K562 (cell line): Measurements from ENCODE around the gene KDM5A. TPM values are rescaled to one million over a fixed set of nuclear protein-coding genes. Genes with fewer than 3 reads are reported as not detected.

Source experiments
- EWSR1 ChIP-seq: fragments of 450-650 bp; IDR thresholded peaks from 2 replicates; pipeline ENCODE4 v1.6.1; 2018; ENCODE audit warnings: borderline replicate concordance, mild to moderate bottlenecking, low read depth, moderate library complexity; ENCODE audit not compliant: partially characterized antibody
- FOXJ2 ChIP-seq: fragments of 200-800 bp; sonication (Bioruptor generic); IDR thresholded peaks from 2 replicates; pipeline ENCODE4 v1.6.1; 2016; ENCODE audit warnings: missing genetic modification characterization, missing compliant biosample characterization
- FOXK1 ChIP-seq: sonication (generic); formaldehyde crosslinking; IDR thresholded peaks from 2 replicates; pipeline ENCODE4 v1.8.0; 2022; ENCODE audit warnings: missing genetic modification reagents, mild to moderate bottlenecking, borderline replicate concordance
- KAT7 ChIP-seq: sonication (generic); formaldehyde crosslinking; IDR thresholded peaks from 2 replicates; pipeline ENCODE4 v1.8.0; 2022; ENCODE audit warnings: missing genetic modification reagents, mild to moderate bottlenecking, borderline replicate concordance
- MAFG ChIP-seq: fragments of 450-650 bp; conservative IDR thresholded peaks from 2 replicates; pipeline ENCODE4 v1.6.1; 2016; ENCODE audit warnings: missing genetic modification characterization, missing compliant biosample characterization
- NCOA1 ChIP-seq: fragments of 450-650 bp; IDR thresholded peaks from 2 replicates; pipeline ENCODE4 v1.6.1; 2016; ENCODE audit warnings: low read depth
- NR2C1 ChIP-seq, 2 experiments: fragments of 450-650 bp; IDR thresholded peaks; 2 replicates each; pipeline ENCODE4 v1.6.1; 2017; ENCODE audit warnings: mild to moderate bottlenecking in 2 of 2, antibody characterized with exemption in 1 of 2, inconsistent platforms in 1 of 2, missing compliant biosample characterization in 1 of 2, missing genetic modification characterization in 1 of 2
- RBBP5 ChIP-seq: fragments of 200-600 bp; sonication (generic); IDR thresholded peaks from 2 replicates; pipeline ENCODE4 v1.6.1; 2012; ENCODE audit warnings: borderline replicate concordance, mild to moderate bottlenecking, low read length, control low read depth, inconsistent platforms; ENCODE audit not compliant: insufficient read depth, poor library complexity, severe bottlenecking
- RBM25 ChIP-seq: fragments of 200-400 bp; formaldehyde crosslinking; IDR thresholded peaks from 2 replicates; pipeline ENCODE4 v1.6.1; 2018; ENCODE audit warnings: low read length, low read depth, moderate library complexity; ENCODE audit not compliant: severe bottlenecking
- SOX6 ChIP-seq: fragments of 450-650 bp; IDR thresholded peaks from 2 replicates; pipeline ENCODE4 v1.6.1; 2014; ENCODE audit warnings: mild to moderate bottlenecking
- TRIM24 ChIP-seq, 2 experiments: fragments of 450-650 bp; IDR thresholded peaks; 2 replicates each; pipeline ENCODE4 v1.6.1; 2016
- XRCC3 ChIP-seq: fragments of 450-650 bp; IDR thresholded peaks from 2 replicates; pipeline ENCODE4 v1.6.1; 2017; ENCODE audit warnings: mild to moderate bottlenecking, moderate library complexity
- ZNF436 ChIP-seq: fragments of 250-450, 450-650 bp; sonication (Bioruptor Pico); formaldehyde crosslinking; IDR thresholded peaks from 2 replicates; pipeline ENCODE4 v1.7.0; 2020; ENCODE audit warnings: mild to moderate bottlenecking
- ZNF79 ChIP-seq: fragments of 250-450 bp; sonication (Bioruptor Pico); IDR thresholded peaks from 2 replicates; pipeline ENCODE4 v1.4.0; 2020; ENCODE audit warnings: low read depth, mild to moderate bottlenecking, moderate library complexity
- polyA plus RNA-seq, 8 experiments: library from polyadenylated mRNA; depleted of rRNA in 4 of 8; stranded (reverse) in 5 of 8; unstranded in 3 of 8; fragments of >200 nt; fragmentation: Nextera tagmentation in 2 of 8; fragmentation: Illumina TruSeq in 1 of 8; extraction: Ambion mirVana in 2 of 8; extraction: Trizol in 1 of 8; gene quantifications; 2 replicates each; pipeline versions ENCODE4 v1.2.1 to v1.2.3, GENCODE V29; 2011 to 2014; ENCODE audit warnings: inconsistent platforms in 1 of 8, missing spikeins in 1 of 8
- total RNA-seq, 7 experiments: library from RNA; depleted of rRNA in 6 of 7; stranded (reverse); fragments of >200 nt in 6 of 7; fragmentation: Illumina TruSeq in 2 of 7; extraction: Trizol in 2 of 7; gene quantifications; 2 replicates each; pipeline versions ENCODE4 v1.2.1 to v1.2.3, GENCODE V29; 2011 to 2021; ENCODE audit warnings: low replicate concordance in 1 of 7
- TF ChIP-seq, protein P1 (sequence below), 2 experiments: fragments of 200-800 bp in 1 of 2; sonication (Bioruptor generic) in 1 of 2; sonication (generic) in 1 of 2; formaldehyde crosslinking in 1 of 2; IDR thresholded peaks in 1 of 2; conservative IDR thresholded peaks in 1 of 2; 2 replicates each; pipeline versions ENCODE4 v1.5.0 to v1.6.1; 2016 to 2020; ENCODE audit warnings: missing compliant biosample characterization in 1 of 2, missing genetic modification characterization in 1 of 2, missing genetic modification reagents in 1 of 2
- TF ChIP-seq, protein P2 (sequence below): sonication (generic); formaldehyde crosslinking; IDR thresholded peaks from 2 replicates; pipeline ENCODE4 v1.9.0; 2022; ENCODE audit warnings: mild to moderate bottlenecking, missing genetic modification reagents
- TF ChIP-seq, protein P3 (sequence below), 2 experiments: IDR thresholded peaks; 2 replicates each; pipeline ENCODE4 v1.6.1; 2012; ENCODE audit warnings: improper control_type of control experiment in 2 of 2, low read depth in 2 of 2, low read length in 2 of 2, borderline replicate concordance in 1 of 2
- TF ChIP-seq, protein P4 (sequence below): IDR thresholded peaks from 2 replicates; pipeline ENCODE4 v1.6.1; 2011; ENCODE audit warnings: borderline replicate concordance, low read depth, mild to moderate bottlenecking, moderate library complexity, low read length; ENCODE audit not compliant: insufficient read depth, poor library complexity, severe bottlenecking

Gene KDM5A
- total and polyA plus RNA-seq, 9 of the 15 experiments (the other 6 are each of a cell fraction or from before 2014, with no cell fraction given): 5.5 to 35.1 (median 13.1) TPM

DNA sequence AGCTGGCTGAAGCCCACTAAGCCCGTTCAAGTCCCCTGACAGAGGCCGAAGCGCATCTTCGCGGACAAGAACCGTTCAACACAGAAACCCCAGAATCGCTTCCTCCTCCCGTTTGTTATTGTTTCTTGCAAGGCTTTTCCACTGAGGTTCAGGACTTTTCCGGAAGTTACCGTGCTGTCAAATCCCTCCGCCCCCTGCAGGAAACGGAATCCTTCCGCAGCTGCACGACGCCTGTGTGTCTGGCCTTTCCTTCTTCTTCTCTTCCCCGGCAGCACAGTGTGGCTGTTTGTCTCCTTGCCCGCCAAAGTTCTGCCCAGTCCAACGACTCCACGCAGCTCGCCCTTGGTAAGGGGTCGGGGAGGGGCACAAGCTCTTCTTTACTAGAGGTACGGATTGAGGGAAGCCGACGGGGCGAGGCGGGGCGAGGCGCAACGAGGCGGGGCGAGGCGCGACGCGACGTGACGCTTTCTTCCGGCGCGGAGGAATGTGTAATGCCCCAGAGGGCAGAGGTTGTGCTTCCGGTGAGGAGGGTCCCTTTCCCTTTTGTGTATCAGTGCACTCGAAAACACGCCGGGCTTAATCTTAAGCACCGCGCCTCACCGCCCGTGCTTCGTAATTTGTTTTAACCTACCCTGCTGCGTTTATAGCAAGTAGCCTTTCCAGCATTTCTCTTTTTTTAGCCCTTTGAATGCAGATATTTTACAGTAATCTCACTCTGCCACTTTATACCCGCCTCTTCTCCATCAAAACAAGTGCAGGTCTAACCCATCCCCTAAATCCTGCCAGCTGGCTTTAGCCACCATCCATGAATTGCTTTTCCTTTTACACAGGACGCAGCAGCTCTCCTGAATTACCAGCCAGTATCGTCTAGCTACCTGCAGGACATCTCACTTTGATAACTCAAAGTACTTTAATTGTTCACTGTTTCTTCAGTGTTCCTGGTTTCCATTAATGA lies at the start of gene KDM5A (continued):
- TF ChIP-seq, protein P1, sequence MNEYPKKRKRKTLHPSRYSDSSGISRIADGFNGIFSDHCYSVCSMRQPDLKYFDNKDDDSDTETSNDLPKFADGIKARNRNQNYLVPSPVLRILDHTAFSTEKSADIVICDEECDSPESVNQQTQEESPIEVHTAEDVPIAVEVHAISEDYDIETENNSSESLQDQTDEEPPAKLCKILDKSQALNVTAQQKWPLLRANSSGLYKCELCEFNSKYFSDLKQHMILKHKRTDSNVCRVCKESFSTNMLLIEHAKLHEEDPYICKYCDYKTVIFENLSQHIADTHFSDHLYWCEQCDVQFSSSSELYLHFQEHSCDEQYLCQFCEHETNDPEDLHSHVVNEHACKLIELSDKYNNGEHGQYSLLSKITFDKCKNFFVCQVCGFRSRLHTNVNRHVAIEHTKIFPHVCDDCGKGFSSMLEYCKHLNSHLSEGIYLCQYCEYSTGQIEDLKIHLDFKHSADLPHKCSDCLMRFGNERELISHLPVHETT (CRISPR knock-in tag; conservative IDR thresholded peaks at IDR 0.05 in 1 of 2, IDR thresholded peaks at IDR 0.05 in 1 of 2): peak in 1 of 2 experiments; percentile 65; a peak in 2 of 4 replicates
- no peak for TF ChIP-seq MAFG
- TF ChIP-seq, protein P2, sequence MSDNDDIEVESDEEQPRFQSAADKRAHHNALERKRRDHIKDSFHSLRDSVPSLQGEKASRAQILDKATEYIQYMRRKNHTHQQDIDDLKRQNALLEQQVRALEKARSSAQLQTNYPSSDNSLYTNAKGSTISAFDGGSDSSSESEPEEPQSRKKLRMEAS (CRISPR knock-in tag): peak; percentile 42; the same call in 1 of the 2 replicates
- TF ChIP-seq FOXK1 (CRISPR knock-in tag): no peak
- TF ChIP-seq, protein P3, sequence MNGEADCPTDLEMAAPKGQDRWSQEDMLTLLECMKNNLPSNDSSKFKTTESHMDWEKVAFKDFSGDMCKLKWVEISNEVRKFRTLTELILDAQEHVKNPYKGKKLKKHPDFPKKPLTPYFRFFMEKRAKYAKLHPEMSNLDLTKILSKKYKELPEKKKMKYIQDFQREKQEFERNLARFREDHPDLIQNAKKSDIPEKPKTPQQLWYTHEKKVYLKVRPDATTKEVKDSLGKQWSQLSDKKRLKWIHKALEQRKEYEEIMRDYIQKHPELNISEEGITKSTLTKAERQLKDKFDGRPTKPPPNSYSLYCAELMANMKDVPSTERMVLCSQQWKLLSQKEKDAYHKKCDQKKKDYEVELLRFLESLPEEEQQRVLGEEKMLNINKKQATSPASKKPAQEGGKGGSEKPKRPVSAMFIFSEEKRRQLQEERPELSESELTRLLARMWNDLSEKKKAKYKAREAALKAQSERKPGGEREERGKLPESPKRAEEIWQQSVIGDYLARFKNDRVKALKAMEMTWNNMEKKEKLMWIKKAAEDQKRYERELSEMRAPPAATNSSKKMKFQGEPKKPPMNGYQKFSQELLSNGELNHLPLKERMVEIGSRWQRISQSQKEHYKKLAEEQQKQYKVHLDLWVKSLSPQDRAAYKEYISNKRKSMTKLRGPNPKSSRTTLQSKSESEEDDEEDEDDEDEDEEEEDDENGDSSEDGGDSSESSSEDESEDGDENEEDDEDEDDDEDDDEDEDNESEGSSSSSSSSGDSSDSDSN (IDR thresholded peaks at IDR 0.05; ENCODE audit: borderline replicate concordance in 1 of 2, low read depth in 2 of 2, low read length in 2 of 2): 0 out of 4 replicates have a peak, but pooled peaks of 1 of the 2 experiments have one; percentile 27
- peak; percentile 76 for TF ChIP-seq RBBP5
- peak; percentile 46; the same call in 1 of the 2 replicates for TF ChIP-seq SOX6
- TF ChIP-seq TRIM24 (IDR thresholded peaks at IDR 0.05): peak in 1 of 2 experiments; percentile 85; a peak in 2 of 4 replicates
- TF ChIP-seq, protein P4, sequence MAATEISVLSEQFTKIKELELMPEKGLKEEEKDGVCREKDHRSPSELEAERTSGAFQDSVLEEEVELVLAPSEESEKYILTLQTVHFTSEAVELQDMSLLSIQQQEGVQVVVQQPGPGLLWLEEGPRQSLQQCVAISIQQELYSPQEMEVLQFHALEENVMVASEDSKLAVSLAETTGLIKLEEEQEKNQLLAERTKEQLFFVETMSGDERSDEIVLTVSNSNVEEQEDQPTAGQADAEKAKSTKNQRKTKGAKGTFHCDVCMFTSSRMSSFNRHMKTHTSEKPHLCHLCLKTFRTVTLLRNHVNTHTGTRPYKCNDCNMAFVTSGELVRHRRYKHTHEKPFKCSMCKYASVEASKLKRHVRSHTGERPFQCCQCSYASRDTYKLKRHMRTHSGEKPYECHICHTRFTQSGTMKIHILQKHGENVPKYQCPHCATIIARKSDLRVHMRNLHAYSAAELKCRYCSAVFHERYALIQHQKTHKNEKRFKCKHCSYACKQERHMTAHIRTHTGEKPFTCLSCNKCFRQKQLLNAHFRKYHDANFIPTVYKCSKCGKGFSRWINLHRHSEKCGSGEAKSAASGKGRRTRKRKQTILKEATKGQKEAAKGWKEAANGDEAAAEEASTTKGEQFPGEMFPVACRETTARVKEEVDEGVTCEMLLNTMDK: no peak
- no peak for TF ChIP-seq XRCC3
- no peak for TF ChIP-seq RBM25
- TF ChIP-seq ZNF79 (CRISPR knock-in tag): no peak
- TF ChIP-seq EWSR1: no peak
- TF ChIP-seq KAT7 (CRISPR knock-in tag): peak; percentile 87; the same call in 1 of the 2 replicates
- peak; percentile 80 for TF ChIP-seq NCOA1
- 0 out of 2 replicates have a peak, but pooled peaks have one; percentile 55 for TF ChIP-seq FOXJ2
- TF ChIP-seq NR2C1 (IDR thresholded peaks at IDR 0.05): peak; percentile 98
- TF ChIP-seq NR2C1 (tag; IDR thresholded peaks at IDR 0.05): peak; percentile 99
- no peak for TF ChIP-seq ZNF436
